Kidney glomerular epithelial cell (primary cell): ENCODE results near the gene DIP2C.
"Not testable (repeated sequence)": the region's sequence is repeated elsewhere in the genome, so short reads cannot be mapped to it uniquely, and the experiment has no call there.

Experiments used
- DNase-seq: peaks from one replicate; lab custom pipeline; 2025; lab: John Stamatoyannopoulos, UW

DIP2C gene

GRCh38 chr10:351770-352334 lies 337.6 kb downstream of the DIP2C start:
- DNase-seq, result no peak

GRCh38 chr10:350981-351501 lies 338.4 kb downstream of the DIP2C start:
- no peak for DNase-seq

GRCh38 chr10:349081-349480 lies 340.4 kb downstream of the DIP2C start:
- no peak for DNase-seq

GRCh38 chr10:348456-348855 lies 341.0 kb downstream of the DIP2C start:
- no peak for DNase-seq

- not testable (repeated sequence) for DNase-seq
These were observed 341.7 kb downstream of the DIP2C start for GRCh38 chr10:347774-348173.

- DNase-seq, result not testable (repeated sequence)
These were observed 342.3 kb downstream of the DIP2C start for GRCh38 chr10:347190-347589.

GRCh38 chr10:344582-345200 lies 344.8 kb downstream of the DIP2C start:
- no peak for DNase-seq

GRCh38 chr10:343231-344220 lies 345.9 kb downstream of the DIP2C start:
- no peak for DNase-seq

DNA sequence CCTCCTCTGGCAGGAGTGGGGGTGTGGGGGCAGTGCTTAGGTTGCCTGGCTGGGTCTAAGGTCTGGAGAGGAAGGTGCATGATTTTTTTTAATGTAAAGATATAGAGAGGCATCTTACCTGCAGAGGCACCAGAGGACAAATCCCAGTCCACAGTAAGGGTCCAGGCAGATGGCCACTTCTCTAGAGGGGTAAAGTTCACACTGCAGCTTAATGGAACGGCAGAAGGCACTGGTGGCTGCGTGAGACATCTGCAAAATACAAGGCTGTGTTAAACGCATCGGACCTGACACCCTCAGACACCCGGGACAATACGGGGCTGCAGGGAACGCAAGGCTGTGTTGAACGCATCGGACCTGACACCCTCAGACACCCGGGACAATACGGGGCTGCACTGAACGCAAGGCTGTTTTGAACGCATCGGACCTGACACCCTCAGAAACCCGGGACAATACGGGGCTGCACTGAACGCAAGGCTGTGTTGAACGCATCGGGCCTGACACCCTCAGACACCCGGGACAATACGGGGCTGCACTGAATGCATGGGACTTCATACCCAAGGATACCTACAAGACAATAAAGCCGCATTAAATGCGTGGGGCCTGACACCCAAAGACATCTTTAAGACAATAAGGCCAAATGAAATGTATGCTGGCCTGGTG lies 348.3 kb downstream of the DIP2C start:
- DNase-seq, result no peak

DNA sequence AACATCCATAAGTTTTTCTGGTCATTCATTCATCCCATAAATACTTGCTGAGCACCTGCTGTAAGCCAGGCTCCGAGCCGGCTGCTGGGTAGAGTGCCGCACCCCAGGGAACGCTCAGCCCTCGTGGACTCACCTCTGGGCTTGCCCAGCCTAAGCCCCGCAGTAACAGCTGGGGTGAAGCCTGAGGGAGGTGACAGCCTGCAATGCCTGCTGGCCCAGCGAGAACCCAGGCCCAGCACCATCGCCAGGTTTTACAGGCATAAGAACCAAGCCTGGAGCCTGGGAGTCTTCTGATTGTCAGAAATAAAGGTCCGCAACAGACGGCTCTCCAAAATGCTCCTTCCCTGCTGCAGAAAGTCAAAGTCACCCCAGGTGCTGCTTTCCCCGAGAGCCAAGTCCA lies 348.8 kb downstream of the DIP2C start:
- no peak for DNase-seq

DNA sequence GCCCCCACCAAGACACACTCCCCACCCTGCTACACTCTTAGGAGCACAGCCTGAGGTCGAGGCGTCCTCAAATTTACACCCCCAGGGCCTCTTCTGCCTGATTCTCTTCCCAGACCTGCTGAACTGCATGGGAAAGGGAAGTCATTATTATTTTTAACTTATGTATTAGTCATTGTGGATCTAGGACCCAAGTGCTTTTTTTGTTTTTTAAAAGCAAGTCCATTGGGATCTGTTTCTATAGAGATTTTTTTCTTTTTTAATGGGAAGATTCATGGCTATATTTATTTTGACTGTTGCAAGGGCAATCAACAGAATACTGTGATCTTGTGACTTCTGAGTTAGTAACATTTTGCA lies 350.5 kb downstream of the DIP2C start:
- DNase-seq, result no peak

DNA sequence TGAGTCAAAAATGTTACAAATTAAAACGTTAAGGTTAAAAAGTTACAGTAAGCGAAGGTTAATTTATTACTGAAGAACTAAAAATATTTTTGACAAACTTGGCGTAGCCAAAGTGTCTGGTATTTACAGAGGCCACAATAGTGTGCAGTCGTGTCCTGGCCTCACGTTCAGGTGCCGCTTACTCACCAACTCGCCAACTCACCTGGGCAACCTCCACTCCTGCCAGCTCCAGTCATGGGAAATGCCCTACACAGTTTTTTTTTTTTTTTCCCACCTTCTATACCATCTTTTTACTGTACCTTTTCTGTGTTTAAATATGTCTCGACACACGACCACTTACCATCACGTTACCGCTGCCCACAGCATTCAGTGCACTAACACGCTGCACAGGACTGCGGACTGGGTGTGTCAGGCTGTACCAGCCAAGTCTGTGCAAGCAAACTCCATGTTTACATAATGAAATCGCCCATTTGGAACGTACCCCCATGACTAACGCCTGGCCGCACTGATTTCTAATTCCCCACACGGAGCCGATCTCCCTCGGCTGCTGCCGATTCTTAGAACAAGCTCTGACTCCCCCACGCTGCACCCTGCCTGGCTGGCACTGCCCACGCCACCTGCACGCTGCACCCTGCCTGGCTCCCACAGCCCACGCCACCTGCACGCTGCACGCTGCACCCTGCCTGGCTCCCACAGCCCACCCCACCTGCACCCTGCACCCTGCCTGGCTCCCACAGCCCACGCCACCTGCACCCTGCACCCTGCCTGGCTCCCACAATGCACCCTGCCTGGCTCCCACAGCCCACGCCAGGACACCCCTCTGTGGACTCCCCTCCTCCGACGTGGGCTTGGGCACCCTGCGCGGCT lies 351.1 kb downstream of the DIP2C start:
- peak; percentile 96 for DNase-seq

DNA sequence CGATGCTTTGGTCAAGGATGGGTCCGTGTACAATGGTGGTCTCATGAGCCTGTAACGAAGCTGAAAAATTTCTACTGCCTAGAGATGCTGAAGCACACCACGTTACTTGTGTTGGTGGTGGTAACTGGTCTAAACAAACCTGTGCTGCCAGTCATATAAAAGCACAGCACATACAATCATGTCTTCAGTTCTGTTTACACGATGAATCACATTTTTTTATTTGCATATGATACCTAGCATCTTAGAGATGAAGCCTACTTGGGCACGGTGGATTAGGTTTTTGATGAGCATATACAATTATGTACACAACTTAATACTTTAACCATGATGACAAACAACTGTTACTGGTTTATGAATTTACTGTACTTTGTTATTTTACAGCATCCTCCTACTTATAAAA lies 353.2 kb downstream of the DIP2C start:
- DNase-seq, result no peak

GRCh38 chr10:335151-335800 lies 354.2 kb downstream of the DIP2C start:
- peak; percentile 6 for DNase-seq

DNA sequence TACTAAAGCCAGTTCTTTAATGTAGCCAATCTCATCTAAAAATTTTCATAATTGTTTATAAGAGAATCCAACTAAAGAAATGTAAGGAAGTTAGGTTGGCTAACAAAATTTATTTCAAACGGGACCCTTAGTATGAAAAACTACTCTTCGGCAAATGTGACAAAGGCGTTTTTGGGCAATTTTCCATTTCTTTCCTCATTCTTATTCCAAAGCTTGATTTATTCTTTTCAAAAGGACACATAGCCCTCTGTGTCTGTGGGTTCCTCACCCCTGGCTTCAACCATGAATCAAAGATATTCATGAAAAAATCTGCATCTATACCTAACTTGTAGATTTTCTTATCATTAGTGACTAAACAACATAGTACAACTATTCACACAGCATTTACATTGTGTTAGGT lies 358.3 kb downstream of the DIP2C start:
- no peak for DNase-seq

- DNase-seq, result peak; percentile 82
These were observed 359.9 kb downstream of the DIP2C start for GRCh38 chr10:329361-330099.

- DNase-seq, result no peak
These were observed 361.3 kb downstream of the DIP2C start for GRCh38 chr10:327889-328852.

DNA sequence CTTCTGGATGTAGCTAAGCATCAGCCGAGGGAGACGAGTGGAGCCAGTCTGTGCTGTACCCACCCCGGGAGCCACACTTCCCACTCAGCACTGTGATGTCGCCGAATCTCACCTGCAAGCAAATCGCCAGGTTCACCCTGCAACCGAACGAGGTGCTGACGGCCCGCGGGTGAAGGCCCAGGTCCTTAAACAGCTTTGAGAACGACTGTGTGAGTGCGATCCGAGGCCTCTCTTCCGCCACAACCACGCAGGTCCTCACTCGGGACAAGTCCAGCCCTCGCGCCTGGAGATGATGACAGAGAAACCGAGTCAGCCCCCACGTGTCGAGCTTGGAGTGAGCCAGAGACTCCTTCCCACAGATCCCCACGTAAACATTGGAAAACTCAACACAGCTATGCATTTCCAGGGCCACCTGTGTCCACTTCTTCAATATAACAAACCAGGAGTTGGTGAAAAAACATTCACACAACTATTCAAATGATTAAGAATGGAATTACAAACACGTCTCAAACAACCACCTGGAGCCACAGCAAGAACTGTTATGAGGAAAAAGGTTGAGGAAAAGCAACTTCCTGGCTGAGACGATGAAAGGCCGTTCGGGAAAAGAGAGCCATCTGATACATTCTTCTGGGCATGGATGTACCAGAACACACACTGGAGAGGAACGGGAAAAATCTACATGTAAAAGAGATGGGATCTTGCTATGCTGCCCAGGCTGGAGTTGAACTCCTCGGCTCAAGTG lies 362.4 kb downstream of the DIP2C start:
- no peak for DNase-seq
